Measurements from ENCODE around the gene OR5K4. TPM values are rescaled to one million over a fixed set of nuclear protein-coding genes. Genes with fewer than 3 reads are reported as not detected.

OR5K4 gene
- total RNA-seq = not detected in 2 replicates
- polyA plus RNA-seq (2012) = not detected

- no peak for DNase-seq (ENCODE audit: low read depth)
These were observed at the start of gene OR5K4 for GRCh38 chr3:98353554-98353953. TSS of gene OR5K4 (plus strand) at chr3:98353854. CDS start at chr3:98353854, 0 bp downstream.

GRCh38 chr3:98322101-98322500 lies 31.6 kb upstream of the OR5K4 start:
- DNase-seq (ENCODE audit: low read depth) = no peak

GRCh38 chr3:98322686-98323085 lies 31.0 kb upstream of the OR5K4 start:
- no peak for DNase-seq (ENCODE audit: low read depth)

- no peak for DNase-seq (ENCODE audit: low read depth)
These were observed 30.2 kb upstream of the OR5K4 start for GRCh38 chr3:98323425-98323824.

- no peak for DNase-seq (ENCODE audit: low read depth)
These were observed 28.6 kb upstream of the OR5K4 start for GRCh38 chr3:98325055-98325454.

GRCh38 chr3:98326105-98326893 lies 27.4 kb upstream of the OR5K4 start:
- no peak for DNase-seq (ENCODE audit: low read depth)

- DNase-seq (ENCODE audit: low read depth) = no peak
These were observed 26.7 kb upstream of the OR5K4 start for GRCh38 chr3:98326945-98327344.

GRCh38 chr3:98328933-98329332 lies 24.7 kb upstream of the OR5K4 start:
- no peak for DNase-seq (ENCODE audit: low read depth)

- DNase-seq (ENCODE audit: low read depth) = peak; percentile 61
These were observed 24.1 kb upstream of the OR5K4 start for GRCh38 chr3:98329392-98330124.

GRCh38 chr3:98331329-98331728 lies 22.3 kb upstream of the OR5K4 start:
- DNase-seq (ENCODE audit: low read depth) = no peak

- no peak for DNase-seq (ENCODE audit: low read depth)
These were observed 19.6 kb upstream of the OR5K4 start for GRCh38 chr3:98333989-98334606.

- no peak for DNase-seq (ENCODE audit: low read depth)
These were observed 14.6 kb upstream of the OR5K4 start for GRCh38 chr3:98339031-98339430.

- DNase-seq (ENCODE audit: low read depth) = no peak
These were observed 11.9 kb upstream of the OR5K4 start for GRCh38 chr3:98341758-98342157.

GRCh38 chr3:98343647-98344507 lies 9.8 kb upstream of the OR5K4 start:
- peak; percentile 65 for DNase-seq (ENCODE audit: low read depth)

- DNase-seq (ENCODE audit: low read depth) = no peak
These were observed 3.6 kb upstream of the OR5K4 start for GRCh38 chr3:98350082-98350481.

- DNase-seq (ENCODE audit: low read depth) = no peak
These were observed 5.6 kb downstream of the OR5K4 start for GRCh38 chr3:98359250-98359649.

GRCh38 chr3:98359993-98360675 lies 6.5 kb downstream of the OR5K4 start:
- no peak for DNase-seq (ENCODE audit: low read depth)

- DNase-seq (ENCODE audit: low read depth) = no peak
These were observed 7.0 kb downstream of the OR5K4 start for GRCh38 chr3:98360681-98361080.

- DNase-seq (ENCODE audit: low read depth) = no peak
These were observed 7.6 kb downstream of the OR5K4 start for GRCh38 chr3:98361289-98361688.

- DNase-seq (ENCODE audit: low read depth) = no peak
These were observed 14.0 kb downstream of the OR5K4 start for GRCh38 chr3:98367464-98368246.

Data from myocyte (in vitro differentiated cells).